ENCODE results near the gene ZNF101. TPM values are rescaled to one million over a fixed set of nuclear protein-coding genes. Genes with fewer than 3 reads are reported as not detected.

ZNF101 gene
- 10 to 100 TPM; 56.0 to 56.1 TPM for total RNA-seq
- total RNA-seq, result 88.9 to 216 reads per million in 2 donors

DNA sequence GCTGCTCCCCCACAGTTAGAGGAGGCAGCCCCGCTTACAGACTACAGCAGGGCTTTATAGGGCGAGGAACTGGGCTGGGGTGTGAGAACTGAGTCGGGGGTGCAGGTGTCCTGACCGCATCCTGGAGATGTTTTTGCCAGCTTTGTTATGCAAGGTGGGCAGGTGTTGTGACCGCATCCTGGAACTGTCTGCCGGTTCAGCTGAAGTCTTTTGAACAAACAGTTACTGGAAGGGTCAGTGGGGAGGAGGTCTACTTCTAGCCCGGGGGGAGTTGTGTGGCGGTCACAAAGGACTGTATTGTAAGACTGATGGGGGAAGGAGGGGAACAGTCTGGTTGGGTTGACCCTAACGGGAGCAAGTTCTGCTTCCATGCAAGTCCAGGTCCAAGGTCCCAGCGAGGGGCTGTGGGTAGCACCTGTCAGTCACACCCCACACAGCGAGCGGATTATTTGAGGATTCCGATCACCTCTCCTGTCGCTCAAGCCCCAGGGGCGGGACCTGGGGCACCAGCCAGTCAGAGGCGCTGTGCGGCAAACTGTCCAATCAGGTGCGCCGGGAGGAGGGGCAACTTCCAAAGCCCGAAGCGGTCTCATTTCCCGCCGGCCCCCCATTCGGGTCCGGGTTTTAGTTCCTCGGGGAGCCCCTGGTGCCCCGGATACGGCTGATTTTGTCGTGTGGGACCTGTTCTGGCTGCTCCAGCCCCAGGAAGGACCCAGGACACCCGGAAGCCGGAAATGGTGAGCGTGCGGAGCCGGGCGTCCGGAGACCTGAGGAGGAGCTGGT lies at the start of gene ZNF101:
ZNF101 (plus strand) TSS at position 610 of the 783 bp plus-strand sequence; CDS start at position 735, 125 bp downstream.
- Mint-ChIP-seq H3K27ac (peak within 1 kb of the TSS; percentile 96), H3K27me3 (no peaks in the 10 kb centered on the region), H3K36me3 (ENCODE audit: low read depth) (no peaks in the 10 kb centered on the region), H3K4me3 (peak within 1 kb of the TSS; percentile 95), H3K4me1 (peaks cover 15% of the 10 kb centered on the region)
- DNase-seq (peak; percentile 85 to 87 (median 85)), ATAC-seq (peak; percentile 74)
- H3K9me3 ChIP-seq (ENCODE audit: control insufficient read depth, low read length, poor library complexity, severe bottlenecking), result peaks cover 2% of the 10 kb centered on the region

DNA sequence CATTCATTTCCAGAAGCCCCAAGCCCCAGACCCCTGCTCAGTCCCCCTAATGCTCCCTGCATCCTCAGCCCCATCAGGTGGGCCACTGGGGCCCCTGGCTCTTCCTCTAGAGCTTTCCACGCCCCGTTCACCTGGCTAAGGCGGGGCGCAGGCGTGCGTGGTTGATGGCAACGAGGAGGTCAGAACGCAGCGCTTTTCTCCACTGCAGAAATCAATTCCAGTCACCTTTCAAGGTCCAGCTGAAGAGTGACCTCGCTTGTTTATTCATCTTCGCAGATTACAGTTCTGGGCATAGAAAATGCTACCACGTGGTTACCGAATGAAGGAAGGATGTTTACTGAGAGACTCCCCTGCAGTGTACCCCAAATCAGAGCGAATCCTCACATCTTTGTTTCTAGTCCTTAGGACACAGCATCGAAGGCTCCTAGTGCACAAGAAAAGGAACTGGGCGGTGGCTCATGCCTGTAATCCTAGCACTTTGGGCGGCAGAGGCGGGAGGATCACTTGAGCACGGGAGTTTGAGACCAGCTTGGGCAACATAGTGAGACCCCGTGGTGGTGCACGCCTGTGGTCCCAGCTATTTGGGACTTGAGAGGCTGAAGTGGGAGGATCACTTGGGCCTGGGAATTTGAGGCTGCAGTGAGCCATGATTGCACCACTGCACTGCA lies 49.3 kb upstream of the ZNF101 start:
- DNase-seq, result no peak
- Mint-ChIP-seq H3K27me3 (no peaks in the 10 kb centered on the region), H3K27ac (peak overlapping the region; percentile 99), H3K4me1 (peaks cover 32% of the 10 kb centered on the region), H3K36me3 (ENCODE audit: low read depth) (no peaks in the 10 kb centered on the region), H3K4me3 (peak overlapping the region; percentile 93)
- ATAC-seq, result no peak
- H3K9me3 ChIP-seq (ENCODE audit: control insufficient read depth, low read length, poor library complexity, severe bottlenecking), result no peaks in the 10 kb centered on the region

DNA sequence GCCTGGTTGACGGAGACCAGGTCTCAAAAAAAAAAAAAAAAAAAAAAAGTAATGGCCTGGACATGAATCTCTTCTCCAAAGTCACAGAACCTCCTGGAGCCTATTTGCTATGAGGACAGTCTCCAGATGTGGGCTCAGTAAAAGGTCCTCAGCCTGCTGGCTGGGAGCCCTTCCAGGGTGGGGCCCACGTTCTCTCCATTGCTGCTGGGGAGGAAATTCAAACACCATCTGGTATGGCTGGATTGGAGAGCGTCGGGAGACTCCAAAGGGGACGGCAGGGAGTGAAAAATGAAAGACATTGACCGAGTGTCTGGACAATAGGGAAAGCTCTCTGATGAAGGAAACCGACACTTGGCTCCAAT lies 48.8 kb upstream of the ZNF101 start:
- DNase-seq, result no peak
- Mint-ChIP-seq H3K27ac (peak overlapping the region; percentile 99), H3K4me1 (peaks cover 34% of the 10 kb centered on the region), H3K27me3 (no peaks in the 10 kb centered on the region), H3K36me3 (ENCODE audit: low read depth) (no peaks in the 10 kb centered on the region), H3K4me3 (no peak overlapping the region)
- ATAC-seq, result no peak
- no peaks in the 10 kb centered on the region for H3K9me3 ChIP-seq (ENCODE audit: control insufficient read depth, low read length, poor library complexity, severe bottlenecking)

DNA sequence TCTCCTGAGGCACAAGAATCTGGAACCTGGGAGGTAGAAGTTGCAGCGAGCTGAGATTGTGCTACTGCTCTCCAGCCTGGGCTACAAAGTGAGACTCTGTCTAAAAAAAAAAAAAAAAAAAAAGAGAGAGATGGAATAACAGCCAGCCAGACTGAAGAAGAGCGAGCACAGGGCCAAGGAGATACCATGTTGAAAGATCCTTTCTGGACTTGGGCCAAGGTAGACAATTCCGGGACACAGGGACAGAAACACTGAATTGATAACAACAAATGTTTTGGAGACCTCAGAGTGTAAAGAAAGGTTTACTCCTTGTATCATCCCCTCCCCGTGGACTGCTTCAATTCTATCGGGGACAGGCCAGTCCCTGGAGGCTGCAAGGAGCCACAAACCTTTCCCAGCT lies 45.3 kb upstream of the ZNF101 start:
- peak overlapping the region; percentile 45 for H3K27ac Mint-ChIP-seq
- DNase-seq (no peak), ATAC-seq (no peak)
- no peak overlapping the region for H3K4me3 Mint-ChIP-seq
- no peaks in the 10 kb centered on the region for H3K27me3 Mint-ChIP-seq
- H3K9me3 ChIP-seq (ENCODE audit: control insufficient read depth, low read length, poor library complexity, severe bottlenecking), result no peaks in the 10 kb centered on the region
- peaks cover 3% of the 10 kb centered on the region for H3K36me3 Mint-ChIP-seq (ENCODE audit: low read depth)
- H3K4me1 Mint-ChIP-seq, result peaks cover 25% of the 10 kb centered on the region

DNA sequence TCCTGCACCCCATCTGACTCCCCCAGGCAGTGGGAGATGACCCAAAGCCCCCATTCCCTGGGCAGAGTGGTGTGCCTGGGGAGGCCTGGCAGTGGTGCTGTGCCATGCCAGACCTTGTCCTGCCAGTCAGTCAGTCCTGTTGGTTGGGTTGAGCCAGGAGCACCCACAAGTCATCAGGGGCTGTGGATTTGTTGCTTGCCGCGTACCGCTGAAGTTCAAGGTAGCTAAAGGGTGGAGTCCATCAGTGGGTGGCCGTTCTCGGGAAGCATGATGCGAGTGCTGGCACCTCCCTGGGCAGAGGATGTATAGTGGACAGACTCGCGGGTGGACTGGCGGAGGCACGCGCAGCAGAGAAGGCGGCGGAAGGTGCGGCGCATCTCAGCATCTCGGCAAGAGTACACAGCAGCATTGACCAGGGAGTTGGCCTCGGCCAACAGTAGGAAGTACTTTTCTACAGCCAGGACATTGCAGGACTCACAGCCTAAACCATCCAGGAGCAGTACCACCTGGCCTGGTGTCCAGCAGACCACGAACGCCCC lies 44.5 kb upstream of the ZNF101 start:
- no peaks in the 10 kb centered on the region for H3K9me3 ChIP-seq (ENCODE audit: control insufficient read depth, low read length, poor library complexity, severe bottlenecking)
- DNase-seq, result no peak
- H3K27ac Mint-ChIP-seq, result peak overlapping the region; percentile 45
- H3K4me1 Mint-ChIP-seq, result peaks cover 23% of the 10 kb centered on the region
- no peaks in the 10 kb centered on the region for H3K27me3 Mint-ChIP-seq
- no peak overlapping the region for H3K4me3 Mint-ChIP-seq
- ATAC-seq, result no peak
- H3K36me3 Mint-ChIP-seq (ENCODE audit: low read depth), result peaks cover 3% of the 10 kb centered on the region

DNA sequence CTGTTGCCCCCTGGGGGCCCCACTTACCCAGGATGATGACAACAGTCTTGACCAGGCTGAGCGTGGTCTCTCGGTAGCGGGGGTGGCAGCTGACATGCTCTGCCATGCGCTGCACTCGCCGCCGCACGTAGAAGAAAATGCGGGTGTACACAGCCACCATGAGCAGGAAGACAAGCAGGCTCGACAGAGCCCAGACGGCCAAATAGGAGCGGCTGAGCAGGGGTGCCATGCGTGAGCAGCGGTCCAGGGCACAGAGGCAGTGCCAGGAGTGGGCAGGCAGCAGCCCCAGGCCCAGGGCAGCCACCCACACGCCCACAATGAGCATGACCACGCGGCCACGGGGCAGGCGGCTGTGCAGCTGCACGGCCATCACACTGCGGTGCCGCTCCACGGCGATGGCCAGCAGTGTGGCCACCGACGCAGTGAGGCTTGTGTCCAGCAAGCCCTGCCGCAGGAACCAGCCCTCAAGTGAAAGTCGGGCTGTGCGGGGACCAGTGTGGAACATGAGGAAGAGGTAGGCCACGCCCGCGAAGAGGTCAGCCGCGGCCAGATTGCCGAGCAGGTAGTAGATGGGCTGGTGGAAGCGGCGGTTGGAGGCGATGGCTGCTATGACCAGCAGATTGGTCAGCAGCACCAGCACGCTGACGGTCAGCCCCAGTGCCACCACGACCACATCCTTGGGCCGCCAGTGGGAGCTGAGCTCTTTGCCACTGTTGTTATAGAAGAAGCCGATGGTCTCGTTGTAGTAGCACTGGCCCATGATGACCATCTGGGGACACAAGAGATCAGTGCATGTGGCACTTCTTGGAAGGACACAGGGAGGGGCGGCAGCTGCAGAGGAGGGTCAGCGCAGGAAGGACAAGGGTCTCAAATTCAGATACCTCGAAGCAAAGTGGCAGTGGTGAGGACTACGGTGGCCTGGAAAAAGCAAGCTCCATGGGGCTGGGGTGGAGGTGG lies 41.8 kb upstream of the ZNF101 start:
- DNase-seq (no peak), ATAC-seq (no peak)
- no peaks in the 10 kb centered on the region for H3K9me3 ChIP-seq (ENCODE audit: control insufficient read depth, low read length, poor library complexity, severe bottlenecking)
- H3K36me3 Mint-ChIP-seq (ENCODE audit: low read depth), result peaks cover 3% of the 10 kb centered on the region
- H3K4me3 Mint-ChIP-seq, result peak overlapping the region; percentile 99
- H3K27ac Mint-ChIP-seq, result peak overlapping the region; percentile 93
- H3K4me1 Mint-ChIP-seq, result peaks cover 23% of the 10 kb centered on the region
- H3K27me3 Mint-ChIP-seq, result no peaks in the 10 kb centered on the region

DNA sequence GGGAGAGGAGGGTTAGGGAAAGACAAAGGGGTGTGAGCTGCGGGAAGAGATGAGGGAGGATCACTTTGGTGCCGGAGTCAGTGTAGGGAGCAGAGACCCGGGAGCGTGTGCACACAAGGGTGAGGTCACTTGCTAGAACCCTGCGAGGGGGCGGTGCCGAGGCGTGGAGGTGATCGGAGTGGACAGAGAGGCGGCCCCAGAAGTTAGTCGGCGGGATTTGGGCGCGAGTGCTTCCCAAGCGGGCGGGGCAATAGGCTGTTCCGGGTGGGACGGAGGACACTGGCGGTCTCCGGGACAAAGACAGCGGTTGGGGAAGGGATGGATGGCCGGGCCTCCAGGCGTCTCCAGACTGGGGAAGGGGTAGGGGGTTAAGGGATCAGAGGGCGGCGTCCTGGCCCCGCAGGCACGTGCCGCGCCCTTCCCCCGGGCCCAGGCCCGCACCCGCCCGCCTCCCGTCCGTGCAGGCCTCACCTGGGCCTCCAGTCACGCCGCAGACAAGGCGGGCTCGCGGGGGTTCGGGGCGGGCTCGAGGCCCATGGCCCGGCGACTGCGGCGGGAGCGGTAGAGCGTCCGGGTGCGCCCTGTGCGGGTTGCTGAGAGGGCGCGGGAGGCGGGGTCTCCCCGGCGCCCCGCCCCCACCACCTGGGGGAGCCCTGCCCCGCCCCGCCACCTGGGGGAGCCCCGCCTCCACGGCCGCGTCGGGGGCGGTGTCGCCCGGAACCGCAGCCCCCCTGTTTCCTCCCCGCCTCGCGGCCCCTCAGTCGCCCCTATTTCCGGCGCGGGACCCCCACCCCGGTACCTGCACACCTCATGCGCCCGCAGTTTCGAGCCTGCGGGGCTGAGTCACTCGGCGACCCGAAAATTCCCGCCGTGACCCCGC lies 40.8 kb upstream of the ZNF101 start, which contains the start of gene LPAR2:
LPAR2 (minus strand) TSS at position 600 of the 880 bp plus-strand sequence. CDS start 945 bp downstream, outside the sequence.
- peak; percentile 91 for ATAC-seq
- H3K36me3 Mint-ChIP-seq (ENCODE audit: low read depth), result peaks cover 3% of the 10 kb centered on the region
- no peaks in the 10 kb centered on the region for H3K27me3 Mint-ChIP-seq

DNA sequence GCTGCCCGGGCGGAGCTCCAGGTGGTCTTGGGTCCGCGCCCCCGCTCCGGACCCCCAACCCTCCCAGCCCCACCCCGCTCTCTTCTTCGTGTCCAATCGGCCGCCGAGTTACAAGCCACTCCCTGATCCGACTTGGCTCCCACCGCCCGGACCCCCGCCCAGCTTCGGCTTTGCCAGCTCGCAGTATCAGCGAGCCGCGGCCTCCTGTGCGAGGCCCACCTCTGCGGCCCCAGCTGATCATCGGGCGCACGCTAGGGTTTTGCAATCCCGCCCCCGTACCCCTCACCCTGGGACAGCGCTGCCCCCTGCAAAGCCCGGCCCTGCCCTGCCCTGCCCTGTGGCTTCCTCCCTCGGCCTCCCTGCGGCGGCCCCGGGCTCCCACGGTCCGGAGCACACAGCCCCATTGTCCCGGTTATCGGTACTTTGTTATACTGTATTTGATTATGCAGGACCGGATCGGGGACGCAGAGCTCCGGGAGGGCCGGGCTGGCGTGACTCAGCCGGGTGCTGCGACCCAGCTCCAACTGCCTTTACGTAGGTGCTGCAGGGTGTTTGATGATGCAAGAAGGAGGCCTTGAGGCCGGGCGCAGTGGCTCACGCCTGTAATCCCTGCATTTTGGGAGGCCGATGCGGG lies 40.0 kb upstream of the ZNF101 start:
- Mint-ChIP-seq H3K4me1 (peaks cover 26% of the 10 kb centered on the region), H3K27ac (peak overlapping the region; percentile 45), H3K36me3 (ENCODE audit: low read depth) (peaks cover 8% of the 10 kb centered on the region), H3K27me3 (no peaks in the 10 kb centered on the region), H3K4me3 (peak overlapping the region; percentile 99)
- peak; percentile 22 for ATAC-seq
- peak in 1 of 3 donors; percentile 22 for DNase-seq
- H3K9me3 ChIP-seq (ENCODE audit: control insufficient read depth, low read length, poor library complexity, severe bottlenecking), result no peaks in the 10 kb centered on the region

More for the DNA sequence above, 40.8 kb upstream of the ZNF101 start, which contains the start of gene LPAR2:
- peak; percentile 72 to 89 (median 84) for DNase-seq
- no peaks in the 10 kb centered on the region for H3K9me3 ChIP-seq (ENCODE audit: control insufficient read depth, low read length, poor library complexity, severe bottlenecking)
- Mint-ChIP-seq H3K4me3 (peak within 1 kb of the TSS; percentile 99), H3K27ac (peak within 1 kb of the TSS; percentile 93), H3K4me1 (peaks cover 23% of the 10 kb centered on the region)

DNA sequence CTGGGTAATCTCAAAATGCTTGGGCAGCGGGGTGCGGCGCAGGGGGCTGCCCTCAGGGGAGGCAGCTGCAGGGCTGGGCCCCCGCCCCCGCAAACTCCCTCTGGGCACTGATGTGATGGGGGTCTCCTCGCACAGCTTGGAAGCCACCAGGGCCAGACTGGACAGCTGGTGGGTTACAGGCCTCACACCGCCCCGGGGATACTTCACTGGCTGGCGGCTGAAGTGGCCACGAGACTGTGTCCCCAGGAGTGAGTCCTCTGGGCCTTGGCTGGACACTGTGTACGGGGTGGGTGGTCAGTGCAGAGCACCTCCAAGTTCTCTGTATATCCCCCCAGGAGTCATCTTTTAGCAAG lies 38.6 kb upstream of the ZNF101 start:
- H3K9me3 ChIP-seq (ENCODE audit: control insufficient read depth, low read length, poor library complexity, severe bottlenecking), result no peaks in the 10 kb centered on the region
- H3K27ac Mint-ChIP-seq, result peak overlapping the region; percentile 6
- peaks cover 33% of the 10 kb centered on the region for H3K4me1 Mint-ChIP-seq
- ATAC-seq (no peak), DNase-seq (no peak)
- peaks cover 8% of the 10 kb centered on the region for H3K36me3 Mint-ChIP-seq (ENCODE audit: low read depth)
- H3K27me3 Mint-ChIP-seq, result no peaks in the 10 kb centered on the region
- H3K4me3 Mint-ChIP-seq, result no peak overlapping the region

DNA sequence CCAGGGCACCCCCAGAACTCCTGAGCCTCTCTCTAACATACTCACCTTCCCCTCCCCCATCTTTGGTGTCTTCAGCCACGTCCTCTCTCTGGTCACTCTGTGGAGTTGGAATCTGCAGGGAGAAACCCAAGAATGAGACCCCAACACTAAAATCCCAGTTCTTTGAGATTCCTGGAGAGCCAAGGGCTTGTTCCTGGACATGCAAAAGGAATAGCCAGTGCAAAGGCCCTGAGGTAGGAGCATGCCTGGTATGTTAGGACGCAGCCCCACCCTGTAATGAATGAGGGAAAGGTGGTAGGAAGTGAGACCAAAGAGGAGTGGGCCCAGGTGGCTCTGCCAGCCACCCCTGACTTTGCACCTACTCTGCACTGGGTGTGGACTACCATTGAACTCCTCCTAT lies 38.2 kb upstream of the ZNF101 start:
- peaks cover 8% of the 10 kb centered on the region for H3K36me3 Mint-ChIP-seq (ENCODE audit: low read depth)
- H3K4me1 Mint-ChIP-seq, result peaks cover 34% of the 10 kb centered on the region
- H3K9me3 ChIP-seq (ENCODE audit: control insufficient read depth, low read length, poor library complexity, severe bottlenecking), result no peaks in the 10 kb centered on the region
- DNase-seq (no peak), ATAC-seq (no peak)
- H3K4me3 Mint-ChIP-seq, result no peak overlapping the region
- H3K27ac Mint-ChIP-seq, result peak overlapping the region; percentile 6
- H3K27me3 Mint-ChIP-seq, result no peaks in the 10 kb centered on the region

DNA sequence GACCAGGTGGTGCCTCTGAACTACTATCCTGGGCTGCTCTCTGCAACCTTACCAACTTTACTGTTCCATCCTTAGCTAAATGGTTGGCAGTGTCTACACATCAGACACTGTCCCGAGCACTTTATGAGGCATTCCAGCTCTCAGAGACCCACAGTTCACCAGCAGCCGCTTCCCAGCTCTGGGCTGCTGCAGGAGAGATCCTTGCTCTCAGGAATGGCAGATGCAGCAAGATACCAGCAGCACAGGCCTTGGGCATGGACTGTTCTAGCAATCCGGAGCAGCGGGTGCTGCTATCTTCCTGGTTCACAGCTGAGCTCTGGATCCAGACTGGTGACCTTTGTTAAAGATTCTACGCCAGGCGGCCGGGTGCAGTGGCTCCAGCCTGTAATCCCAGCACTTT lies 37.3 kb upstream of the ZNF101 start:
- Mint-ChIP-seq H3K4me3 (no peak overlapping the region), H3K36me3 (ENCODE audit: low read depth) (peaks cover 11% of the 10 kb centered on the region), H3K27me3 (no peaks in the 10 kb centered on the region), H3K27ac (no peak overlapping the region), H3K4me1 (peaks cover 34% of the 10 kb centered on the region)
- no peaks in the 10 kb centered on the region for H3K9me3 ChIP-seq (ENCODE audit: control insufficient read depth, low read length, poor library complexity, severe bottlenecking)
- DNase-seq (no peak), ATAC-seq (no peak)
